Glomerular endothelial cell (primary cell): ENCODE data around the gene MED31. TPM values are rescaled to one million over a fixed set of nuclear protein-coding genes. Genes with fewer than 3 reads are reported as not detected.
"Not testable (repeated sequence)": the region's sequence is repeated elsewhere in the genome, so short reads cannot be mapped to it uniquely, and the experiment has no call there.

ENCODE experiments used
- DNase-seq: peaks from one replicate; pipeline ENCODE4 v3.0.0-alpha.2; 2011; ENCODE audit warnings: low read depth, low spot score; ENCODE audit errors: extremely low read depth
- total RNA-seq: library from RNA; depleted of rRNA; stranded (reverse); fragments of >200 nt; gene quantifications from 2 replicates; pipeline ENCODE4 v1.2.3, GENCODE V29; 2015

The MED31 gene
- total RNA-seq, 1 donor from 2014 or later = 12.0 TPM

DNA sequence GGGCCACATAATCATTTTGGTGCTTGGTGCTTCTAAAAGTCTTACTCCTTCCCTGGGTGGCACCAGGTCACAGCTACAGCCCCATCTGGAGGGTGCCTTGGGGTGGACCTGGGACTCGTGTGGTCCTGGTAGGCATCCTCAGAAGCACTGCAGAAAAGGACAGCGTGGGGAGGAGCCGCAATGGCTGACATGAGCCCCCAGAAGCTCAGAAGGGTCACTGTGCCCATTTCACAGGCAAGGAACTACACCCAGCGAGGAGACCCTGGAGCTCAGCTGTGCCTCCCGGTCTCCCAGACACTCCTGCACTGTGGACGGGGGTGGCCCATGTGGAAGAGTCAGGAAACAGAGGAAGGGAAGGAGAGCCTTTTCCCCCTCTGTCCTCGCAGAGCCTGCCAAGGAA lies 26.5 kb upstream of the MED31 start:
- no peak for DNase-seq

DNA sequence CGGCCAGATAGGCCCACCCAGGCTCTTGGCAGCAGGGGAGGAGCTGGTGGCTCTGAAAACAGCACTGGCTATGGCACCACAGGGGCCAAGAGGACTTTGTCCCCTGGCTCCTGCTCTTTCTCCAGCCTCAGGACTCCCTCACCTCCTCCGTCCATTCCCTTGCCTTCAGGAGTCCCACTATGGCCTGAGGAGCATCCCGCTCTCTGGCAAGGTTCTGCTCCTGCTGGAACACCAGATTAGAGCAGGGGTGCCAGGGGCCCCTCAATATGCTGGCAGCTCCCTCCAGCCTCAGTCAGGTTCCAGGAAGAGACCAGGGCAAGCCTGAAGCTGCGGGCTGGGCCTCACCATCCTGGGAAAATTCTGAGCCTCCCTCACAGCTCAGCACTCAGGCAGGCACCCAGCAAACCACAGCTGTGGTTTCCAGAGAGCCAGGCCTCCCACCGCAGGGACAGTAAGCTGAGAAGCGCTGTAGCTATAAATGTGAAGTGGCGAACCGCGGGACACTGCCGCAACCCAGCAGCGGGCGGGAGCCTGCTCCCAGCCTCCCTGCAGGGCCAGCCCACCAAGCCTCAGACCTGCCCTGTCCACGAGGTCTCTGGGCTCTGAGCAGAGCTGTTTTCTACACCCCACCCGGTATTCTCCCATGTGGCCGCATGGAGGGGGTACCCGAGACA lies 25.9 kb upstream of the MED31 start:
- no peak for DNase-seq

DNA sequence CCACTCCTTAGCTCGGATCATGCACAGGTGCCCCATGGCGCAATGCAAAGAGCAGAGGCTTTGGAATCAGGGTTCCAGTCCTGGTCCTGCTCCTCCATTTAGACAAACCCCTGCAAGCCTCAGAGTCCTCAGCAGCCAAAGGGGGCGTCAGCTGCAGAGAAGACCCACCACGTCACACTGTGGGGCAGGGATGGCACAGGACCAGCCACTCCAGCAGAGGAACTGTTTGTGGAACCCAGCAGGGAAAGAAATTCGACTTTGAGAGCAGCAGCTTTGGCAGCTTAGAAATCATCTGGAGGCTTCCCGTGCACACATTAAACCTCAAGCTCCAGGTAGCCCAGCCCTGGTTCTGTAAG lies 25.4 kb upstream of the MED31 start:
- DNase-seq = no peak

DNA sequence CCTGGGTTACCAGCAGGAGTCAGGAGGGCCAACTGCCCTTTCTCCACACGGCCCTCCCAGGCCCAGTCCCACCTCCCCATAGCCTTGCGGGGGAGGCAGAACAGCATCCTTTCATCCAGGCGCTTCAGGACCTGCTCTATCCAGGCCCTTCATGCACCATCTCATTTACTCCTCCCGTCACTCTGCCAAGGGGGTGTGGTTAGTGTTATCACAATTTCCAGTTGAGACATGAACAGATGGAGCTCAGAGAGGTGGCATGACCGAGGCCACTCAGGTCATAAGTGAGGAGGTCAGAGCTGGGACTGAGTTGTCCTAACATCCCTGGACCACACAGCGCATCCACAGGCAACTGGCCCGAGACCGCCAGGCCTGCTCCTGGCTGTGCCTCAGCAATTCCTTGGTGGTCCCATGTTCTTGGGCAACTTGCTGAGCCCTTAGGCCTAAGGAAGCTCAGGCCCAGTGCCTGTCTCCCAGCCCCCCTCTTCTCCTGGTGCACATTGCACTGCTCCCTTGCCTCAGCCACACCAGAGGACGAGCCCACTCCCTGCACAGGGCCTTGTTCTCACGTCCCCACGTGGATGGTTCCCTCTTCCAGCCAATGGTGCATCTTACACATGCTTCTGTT lies 23.9 kb upstream of the MED31 start:
- DNase-seq = no peak

DNA sequence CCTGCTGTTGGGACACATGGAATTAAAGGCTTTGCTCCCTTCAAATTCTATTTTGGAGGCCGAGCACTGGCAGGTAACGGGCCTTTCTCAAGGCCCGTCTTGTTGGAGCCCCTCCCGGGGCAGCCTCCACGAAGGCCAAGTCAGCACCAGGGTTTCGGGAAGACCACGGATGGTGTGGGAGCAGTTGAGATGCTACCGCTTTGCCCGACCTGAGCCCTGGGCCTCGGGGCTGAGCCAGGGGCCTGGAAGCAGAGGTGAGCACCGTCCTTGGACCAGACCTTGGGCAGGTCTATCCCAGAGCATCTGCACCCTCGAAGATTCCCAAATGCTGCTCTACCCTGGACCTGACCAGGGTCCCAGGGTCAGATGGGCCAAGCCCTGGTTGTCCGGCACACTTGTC lies 23.2 kb upstream of the MED31 start:
- DNase-seq = no peak

DNA sequence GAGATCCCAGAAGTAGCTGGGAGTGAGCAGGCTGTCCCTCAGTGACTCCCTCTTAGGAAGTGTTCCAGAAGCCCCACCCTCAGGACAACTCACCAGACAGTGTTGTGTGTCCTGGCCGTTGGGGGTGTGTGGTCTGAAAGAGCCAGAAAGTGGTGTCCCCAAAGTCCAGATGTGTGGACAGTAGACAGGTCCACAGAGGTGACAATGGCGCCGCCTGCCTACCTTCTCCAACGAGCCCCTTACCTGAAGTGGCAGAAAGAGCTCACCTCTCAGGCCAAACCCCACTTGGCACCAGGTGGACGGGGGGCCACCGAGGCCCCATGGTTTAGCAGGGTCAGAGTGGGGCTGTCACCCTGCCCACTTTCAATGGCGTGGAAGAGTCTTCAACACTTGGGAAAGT lies 20.0 kb upstream of the MED31 start:
- DNase-seq = no peak

DNA sequence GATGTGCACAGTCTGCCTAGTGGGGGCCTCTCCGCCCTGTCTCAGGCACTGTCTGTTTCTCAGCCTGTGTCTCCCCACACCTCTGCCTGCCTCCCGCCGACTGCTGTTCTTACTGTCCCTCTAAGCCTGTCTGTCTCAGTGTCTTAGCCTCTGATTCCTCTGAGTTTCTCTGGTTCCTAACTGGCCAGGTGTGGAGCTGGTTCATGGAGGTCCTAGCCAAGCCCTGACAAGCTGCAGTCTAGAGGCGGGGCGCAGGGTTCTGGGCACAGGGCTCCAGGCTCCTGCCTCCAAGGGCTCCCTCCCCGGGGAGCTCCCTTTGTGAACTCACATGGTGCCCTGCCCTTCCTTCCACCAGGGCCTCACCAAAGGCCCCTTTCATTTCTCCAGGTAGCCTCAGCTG lies 19.6 kb upstream of the MED31 start:
- DNase-seq = no peak

DNA sequence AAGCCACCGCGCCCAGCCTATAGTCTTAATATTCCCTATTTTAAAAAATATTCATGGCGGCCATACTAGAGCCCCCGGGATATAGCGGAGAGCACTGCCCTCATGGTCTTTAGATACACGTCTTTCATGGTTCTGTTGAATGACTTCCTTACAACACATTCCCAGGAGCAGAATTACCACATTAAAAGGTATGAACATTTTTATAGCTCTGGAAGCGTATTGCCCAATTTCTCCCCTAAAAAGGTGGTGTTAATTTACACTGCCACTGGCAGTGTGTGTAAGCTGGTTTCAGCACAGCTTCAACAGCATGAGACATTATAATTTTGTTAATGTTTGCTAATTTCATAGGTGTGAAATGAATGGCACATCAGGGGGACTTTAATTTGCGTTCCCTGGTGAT lies 19.2 kb upstream of the MED31 start:
- DNase-seq = no peak

DNA sequence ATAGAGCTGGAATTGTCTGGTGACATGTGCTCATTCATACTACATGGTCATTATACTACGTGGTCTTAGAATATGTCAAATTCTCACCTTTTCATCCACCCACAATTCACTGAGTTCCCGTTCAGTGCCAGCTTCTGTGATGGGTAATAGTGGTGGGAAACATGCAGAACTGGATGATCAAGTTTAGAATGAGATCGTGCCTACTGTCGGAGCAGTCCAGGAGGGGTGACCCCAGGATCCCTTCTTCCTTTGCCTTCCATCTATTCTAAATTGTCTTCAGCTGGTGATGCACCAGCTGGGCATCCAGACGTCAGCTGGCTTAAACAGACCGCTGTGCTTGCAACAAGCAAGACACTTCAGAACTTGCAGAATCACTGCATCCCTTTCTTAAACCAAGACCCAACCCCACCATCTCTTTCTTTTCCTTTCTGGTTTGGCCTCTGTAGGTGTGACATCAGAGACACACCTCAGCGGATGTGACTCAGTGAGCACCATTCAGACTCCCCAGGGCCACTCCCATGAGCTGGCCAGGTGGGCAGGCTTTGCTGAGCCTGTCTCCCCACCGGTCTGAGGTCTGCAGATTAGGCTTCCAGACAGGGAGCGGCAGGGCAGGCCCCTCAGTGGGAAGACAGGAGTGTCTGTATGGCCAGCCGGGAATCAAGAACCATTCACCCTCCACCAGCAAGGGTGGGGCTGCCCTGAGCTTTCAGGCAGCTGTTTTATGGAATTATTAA lies 18.2 kb upstream of the MED31 start:
- no peak for DNase-seq

DNA sequence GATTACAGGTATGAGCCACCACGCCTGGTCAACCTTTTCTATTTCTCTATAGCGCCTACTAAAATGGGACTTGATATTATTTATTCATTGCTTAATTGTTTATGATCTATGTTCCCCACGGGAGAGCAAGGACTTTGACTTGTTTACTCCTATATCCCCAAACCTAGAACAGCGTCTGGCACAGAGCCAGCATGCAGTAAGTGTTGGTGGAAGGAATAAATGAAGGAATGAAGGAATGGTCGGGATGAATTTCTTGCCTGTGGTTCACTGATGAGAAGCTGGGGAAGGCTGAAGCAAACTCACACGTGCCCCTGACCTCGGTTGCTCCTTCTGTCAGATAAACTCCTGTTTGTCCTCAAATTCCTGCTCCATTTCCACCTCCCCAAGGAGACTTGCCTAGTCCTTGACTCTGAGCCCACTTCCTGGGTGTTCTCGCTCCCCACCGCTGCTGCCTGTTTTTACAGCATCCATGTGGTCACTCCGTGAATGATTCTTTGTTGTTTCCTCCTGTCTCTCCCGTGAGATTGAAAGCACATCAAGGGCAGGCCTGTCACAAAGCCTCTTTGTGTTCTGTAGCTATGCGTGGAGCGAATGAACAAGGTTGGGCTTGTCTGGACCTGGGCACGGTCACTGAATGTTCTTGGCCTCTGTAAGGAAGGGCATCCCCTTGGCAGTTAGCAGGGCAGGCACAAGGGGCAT lies 17.5 kb upstream of the MED31 start:
- no peak for DNase-seq

DNA sequence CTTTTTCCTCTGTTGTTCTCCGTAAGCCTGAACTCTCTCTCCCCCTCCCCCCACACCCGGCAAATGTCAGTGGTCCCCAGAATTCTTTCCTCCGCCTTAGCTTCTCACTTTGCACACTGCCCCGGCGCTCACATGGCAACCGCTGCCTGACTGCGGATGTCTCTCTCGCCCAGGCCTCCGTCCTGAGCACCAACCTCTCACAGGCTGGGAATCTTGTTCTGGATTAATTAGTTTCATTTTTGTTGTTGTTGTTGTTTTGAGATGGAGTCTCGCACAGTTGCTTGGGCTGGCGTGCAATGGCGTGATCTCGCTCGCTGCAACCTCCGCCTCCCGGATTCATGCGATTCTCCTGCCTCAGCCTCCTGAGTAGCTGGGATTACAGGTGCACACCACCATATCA lies 16.8 kb upstream of the MED31 start:
- no peak for DNase-seq

DNA sequence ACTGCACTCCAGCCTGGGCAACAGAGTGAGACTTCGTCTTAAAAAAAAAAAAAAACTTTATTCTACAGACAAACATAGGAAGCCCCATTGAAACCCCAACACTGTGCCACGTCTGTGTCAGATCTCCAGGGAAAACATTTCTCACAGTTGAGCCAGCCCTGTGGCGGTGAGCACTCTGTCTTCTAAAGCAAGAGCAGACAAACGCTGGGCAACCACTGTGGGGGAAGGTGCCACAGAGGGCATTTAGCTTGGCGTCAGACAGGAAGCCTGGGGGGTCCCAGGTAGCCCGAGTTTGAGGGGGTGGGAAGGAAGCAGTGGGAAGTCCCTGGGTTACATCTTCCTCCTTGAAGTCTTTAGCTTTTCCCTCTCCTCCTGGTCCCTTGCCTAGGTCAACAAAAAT lies 16.1 kb upstream of the MED31 start:
- no peak for DNase-seq

DNA sequence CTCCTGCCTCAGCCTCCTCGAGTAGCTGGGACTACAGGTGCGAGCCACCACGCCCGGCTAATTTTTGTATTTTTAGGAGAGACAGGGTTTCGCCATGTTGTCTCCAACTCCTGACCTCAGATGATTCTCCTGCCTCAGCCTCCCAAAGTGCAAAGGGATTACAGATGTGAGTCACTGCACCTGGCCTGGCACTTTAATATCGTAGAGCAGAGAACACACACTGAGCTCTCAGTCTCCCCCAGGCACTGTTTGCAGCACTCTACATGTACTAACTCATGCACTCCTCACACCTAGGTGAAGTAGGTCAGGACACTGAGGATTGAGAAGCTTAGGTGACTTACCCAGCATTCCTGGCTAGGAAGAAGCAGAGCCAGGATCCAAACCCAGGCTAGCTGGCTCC lies 15.2 kb upstream of the MED31 start:
- no peak for DNase-seq

DNA sequence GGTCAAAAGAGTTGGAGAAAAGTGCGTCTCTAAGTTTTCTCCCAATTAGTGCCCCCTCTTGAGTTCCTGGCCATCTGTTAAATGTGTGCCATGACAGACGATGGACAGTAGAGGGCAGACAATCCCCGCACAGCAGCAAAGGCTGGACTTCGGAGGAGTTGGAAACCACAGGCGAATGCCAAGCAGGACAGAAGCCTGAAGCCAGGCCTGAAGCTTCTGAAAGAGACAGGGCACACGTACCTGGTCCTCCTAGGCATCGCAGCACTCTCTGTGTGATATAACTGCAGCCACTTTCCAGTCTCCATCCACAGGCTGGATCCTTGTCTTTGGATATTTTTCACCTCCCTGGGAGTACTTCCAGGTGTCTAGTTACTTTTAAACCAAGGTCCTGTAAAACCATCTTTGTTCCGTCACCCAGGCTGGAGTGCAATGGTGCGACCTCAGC lies 14.7 kb upstream of the MED31 start:
- no peak for DNase-seq

DNA sequence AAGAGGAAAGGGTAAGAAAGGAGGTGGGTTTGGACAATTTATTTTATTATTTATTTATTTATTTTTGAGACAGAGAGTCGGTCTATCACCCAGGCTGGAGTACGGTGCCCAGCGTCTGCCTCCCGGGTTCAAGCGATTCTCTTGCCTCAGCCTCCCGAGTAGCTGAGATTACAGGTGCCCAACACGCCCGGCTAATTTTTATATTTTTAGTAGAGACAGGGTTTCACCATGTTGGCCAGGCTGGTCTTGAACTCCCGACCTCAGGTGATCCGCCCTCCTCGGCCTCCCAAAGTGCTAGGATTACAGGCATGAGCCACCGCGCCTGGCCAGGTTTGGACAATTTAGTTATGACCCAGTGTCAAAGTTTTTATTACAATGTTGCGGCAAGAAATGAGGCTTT lies 11.8 kb upstream of the MED31 start:
- not testable (repeated sequence) for DNase-seq

DNA sequence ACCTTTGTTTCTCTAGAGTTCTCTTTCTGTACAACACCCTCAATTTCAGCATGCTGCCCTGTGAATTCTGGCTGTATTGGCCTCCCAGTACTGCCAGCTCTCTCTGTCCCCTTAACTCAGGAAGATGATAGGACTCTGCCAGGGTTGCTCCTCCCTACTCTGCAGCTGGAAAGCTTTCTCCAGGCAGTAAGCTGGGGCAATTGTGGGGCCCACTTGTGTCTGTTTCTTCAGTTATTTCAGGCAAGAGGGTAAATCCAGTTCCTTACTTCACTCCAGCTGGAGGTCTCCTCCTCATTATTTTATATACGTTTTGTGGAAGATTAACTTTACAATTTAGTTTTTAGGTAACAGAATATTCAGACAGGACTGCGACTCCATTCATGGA lies 10.1 kb upstream of the MED31 start:
- DNase-seq = no peak

DNA sequence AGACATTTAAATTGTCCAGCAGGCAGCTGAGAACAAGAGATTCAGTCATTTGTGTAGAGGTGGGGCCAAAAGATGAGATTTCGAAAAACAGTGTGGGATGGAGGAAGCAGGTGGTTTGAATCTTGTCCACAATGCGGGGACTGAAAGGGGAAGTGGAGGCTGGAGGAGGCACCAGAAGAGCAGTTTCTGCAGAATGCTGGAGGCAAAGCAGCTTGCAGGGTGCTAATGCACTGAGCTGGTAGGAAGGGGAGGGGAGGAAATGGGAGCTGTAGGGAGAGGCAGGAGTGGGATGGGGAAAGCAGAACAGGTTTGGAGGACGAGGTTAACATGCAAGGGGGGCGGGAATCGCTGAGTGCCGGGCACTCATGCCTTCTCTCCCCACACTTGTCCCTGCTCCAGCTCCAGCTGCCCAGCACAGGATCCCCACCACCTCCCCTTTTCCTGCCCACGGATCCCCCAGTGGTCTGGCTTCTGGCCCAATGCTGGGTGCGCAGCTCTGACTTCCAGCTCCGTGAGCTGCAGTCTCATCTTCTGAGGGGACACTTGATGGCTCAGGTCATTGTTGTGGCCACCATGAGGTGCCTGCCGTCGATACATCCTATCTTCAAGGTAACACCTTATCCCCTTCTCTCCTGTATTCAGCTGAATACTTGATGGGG lies 9.5 kb upstream of the MED31 start:
- DNase-seq = no peak

DNA sequence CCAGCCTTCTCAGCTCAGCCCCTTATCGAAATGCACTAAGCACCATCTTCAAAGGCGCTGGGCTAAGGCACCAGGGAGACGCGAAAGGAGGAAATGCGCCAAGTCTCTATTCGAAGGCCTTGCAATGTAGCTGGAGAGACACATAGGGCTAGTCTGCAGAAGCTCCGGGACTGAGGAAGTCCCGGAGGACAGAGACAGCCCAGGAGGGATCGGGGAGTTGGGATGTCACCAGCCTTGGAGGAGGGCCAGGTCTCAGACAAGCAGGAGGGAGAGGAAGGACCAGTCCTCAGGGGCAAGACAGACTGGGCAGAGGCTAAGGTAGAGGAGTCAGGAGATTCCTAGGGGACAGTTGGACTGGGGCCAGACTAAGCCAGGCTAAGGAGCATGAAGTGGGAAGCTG lies 8.7 kb upstream of the MED31 start:
- no peak for DNase-seq

DNA sequence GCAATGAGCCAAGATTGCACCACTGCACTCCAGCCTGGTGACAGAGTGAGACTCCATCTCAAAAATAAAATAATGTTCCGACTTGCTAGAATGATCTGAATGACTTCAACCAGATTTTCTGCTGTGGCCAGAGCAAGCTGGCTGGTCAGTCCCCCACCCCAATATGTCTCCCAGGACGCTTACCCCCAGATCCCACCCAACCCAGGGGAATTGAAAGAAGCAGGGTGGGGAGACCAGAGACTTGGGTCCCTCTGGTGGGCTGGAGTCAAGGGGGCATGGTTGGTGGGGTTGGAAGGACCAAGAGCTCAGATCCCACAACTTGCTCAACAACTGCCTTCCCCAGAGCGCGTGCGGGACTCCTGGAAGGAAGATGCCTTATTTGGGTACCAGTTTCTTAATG lies 7.0 kb upstream of the MED31 start:
- not testable (repeated sequence) for DNase-seq

DNA sequence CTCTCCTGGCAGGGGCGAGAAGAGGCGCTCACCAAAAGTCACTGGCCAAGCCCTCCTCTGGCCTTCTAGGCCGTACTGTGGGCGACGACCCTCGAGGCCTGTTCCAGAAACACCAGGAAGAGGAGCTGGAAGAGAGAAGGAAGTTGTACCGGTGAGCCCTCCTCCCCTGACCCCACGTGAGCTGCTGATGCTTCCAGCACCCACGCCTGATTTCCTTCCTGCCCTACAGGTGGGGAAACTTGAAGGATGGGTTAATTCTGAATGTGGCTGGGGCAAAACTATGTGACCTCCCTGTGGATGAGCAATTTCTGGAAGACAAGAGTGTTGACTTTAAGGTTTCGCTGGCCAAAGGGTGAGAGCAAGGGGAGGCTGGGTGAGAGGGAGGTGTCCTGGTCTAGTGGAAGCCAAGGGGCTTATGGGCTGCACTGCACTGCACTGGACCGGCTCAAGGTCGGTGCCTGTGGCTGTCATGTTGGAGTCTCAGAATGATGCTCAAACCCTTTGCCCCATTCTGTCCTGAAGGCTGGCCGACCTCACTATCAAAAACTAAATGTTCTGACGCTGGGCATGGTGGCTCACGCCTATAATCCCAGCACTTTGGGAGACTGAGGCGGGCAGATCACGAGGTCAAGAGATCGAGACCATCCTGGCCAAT lies 6.4 kb upstream of the MED31 start:
- DNase-seq = no peak
